Measurements from ENCODE around the gene GPATCH3. TPM values are rescaled to one million over a fixed set of nuclear protein-coding genes. Genes with fewer than 3 reads are reported as not detected.
"Not testable (repeated sequence)": the region's sequence is repeated elsewhere in the genome, so short reads cannot be mapped to it uniquely, and the experiment has no call there.

The GPATCH3 gene
- polyA plus RNA-seq, 1 experiment = 6.5 TPM

GRCh38 chr1:26851106-26851684 lies 49.1 kb downstream of the GPATCH3 start:
- Histone ChIP-seq H3K9me3 (ENCODE audit: control insufficient read depth, insufficient read depth, low read length) (no peaks in the 10 kb centered on the region), H3K27ac (ENCODE audit: low read depth, low read length) (no peak overlapping the region), H3K27me3 (ENCODE audit: control insufficient read depth, insufficient read depth, low read length) (no peaks in the 10 kb centered on the region), H3K4me3 (ENCODE audit: low read depth, low read length) (no peak overlapping the region)
- TF ChIP-seq, protein P1, sequence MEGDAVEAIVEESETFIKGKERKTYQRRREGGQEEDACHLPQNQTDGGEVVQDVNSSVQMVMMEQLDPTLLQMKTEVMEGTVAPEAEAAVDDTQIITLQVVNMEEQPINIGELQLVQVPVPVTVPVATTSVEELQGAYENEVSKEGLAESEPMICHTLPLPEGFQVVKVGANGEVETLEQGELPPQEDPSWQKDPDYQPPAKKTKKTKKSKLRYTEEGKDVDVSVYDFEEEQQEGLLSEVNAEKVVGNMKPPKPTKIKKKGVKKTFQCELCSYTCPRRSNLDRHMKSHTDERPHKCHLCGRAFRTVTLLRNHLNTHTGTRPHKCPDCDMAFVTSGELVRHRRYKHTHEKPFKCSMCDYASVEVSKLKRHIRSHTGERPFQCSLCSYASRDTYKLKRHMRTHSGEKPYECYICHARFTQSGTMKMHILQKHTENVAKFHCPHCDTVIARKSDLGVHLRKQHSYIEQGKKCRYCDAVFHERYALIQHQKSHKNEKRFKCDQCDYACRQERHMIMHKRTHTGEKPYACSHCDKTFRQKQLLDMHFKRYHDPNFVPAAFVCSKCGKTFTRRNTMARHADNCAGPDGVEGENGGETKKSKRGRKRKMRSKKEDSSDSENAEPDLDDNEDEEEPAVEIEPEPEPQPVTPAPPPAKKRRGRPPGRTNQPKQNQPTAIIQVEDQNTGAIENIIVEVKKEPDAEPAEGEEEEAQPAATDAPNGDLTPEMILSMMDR (IDR thresholded peaks at IDR 0.05; ENCODE audit: low read depth, low read length) = peak; percentile 6; the same call in 1 of the 2 replicates
- ChIA-PET CTCF (interaction anchor here (0.7 kb wide), 1 partner anchor 8 kb away, joined by 5 read pairs; no protein-coding TSS in a partner anchor), POLR2A (no interaction called here)
- DNase-seq (ENCODE audit: low read depth, low spot score) = no peak

DNA sequence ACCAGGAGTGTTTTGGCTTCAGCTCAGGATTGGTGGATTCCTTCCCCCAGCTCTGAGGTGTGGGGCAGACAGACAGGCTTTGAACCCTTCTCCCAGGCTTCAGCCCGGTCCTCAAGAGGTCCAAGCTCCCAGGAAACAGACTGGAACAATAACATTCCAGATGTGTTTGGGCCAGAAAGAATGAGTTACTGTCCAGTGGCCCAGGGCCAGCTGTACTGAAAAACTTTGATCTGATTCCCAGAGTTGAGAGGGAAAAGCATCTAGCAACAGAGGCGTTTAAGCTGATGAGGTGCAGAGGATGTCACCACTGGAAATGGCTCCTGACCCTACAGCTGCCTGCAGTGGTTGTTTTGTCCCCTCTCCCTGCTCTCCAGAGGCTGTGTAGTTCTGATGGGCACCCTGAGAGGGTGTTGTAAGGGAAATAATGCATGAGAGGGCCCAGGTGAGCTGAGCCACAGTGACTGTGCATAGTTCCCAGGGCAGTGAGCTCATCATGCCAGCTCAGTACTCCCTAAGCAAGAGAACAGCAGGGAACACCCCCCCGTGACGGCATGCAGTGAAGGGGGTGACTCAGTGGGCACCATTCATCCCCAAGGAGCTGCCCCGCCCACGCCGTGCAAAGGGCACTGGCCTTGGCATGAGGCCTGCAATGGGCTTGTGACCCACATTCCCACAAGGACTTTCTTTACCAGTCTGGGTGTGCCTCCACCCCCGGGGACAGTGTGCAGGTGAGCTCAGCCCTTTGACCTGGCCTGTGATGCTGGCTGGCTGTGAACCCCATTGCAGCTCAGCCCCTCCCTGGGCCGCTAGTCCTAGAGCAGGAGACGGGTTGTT lies 51.1 kb downstream of the GPATCH3 start:
- CTCF ChIA-PET = interaction anchor here (1.1 to 1.7 kb wide), 3 partner anchors 9 to 38 kb away, joined by 4 to 6 read pairs (median 5); no protein-coding TSS in a partner anchor
- POLR2A ChIA-PET = interaction anchor here (1.0 to 2.3 kb wide), 3 partner anchors 10 to 51 kb away, joined by 3 to 28 read pairs (median 5); partner anchors contain the start of gene GPATCH3

DNA sequence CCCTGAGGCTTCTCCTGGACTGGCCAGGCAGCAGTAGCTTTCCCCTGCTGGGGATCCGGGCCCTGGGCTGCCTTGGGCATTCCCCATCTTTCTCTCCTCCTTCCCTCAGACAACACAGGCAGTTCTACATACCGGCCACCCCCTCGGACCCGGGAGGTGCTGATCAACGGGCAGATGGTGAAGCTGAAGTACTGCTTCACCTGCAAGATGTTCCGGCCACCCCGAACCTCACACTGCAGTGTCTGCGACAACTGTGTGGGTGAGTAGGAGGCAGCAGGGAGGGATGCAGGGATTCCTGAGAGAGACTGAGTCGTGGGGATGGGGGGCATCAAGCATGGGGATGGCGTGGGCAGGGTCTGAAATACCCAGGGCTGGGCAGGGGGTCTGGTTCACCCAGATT lies 51.8 kb downstream of the GPATCH3 start:
- DNase-seq (ENCODE audit: low read depth, low spot score) = no peak
- ChIA-PET CTCF (interaction anchor here (0.5 to 1.1 kb wide), 2 partner anchors 39 to 155 kb away, joined by 3 to 5 read pairs; no protein-coding TSS in a partner anchor), POLR2A (interaction anchor here (0.6 to 2.3 kb wide), 4 partner anchors 9 to 52 kb away, joined by 3 to 28 read pairs (median 5); partner anchors contain the start of gene GPATCH3)
- Histone ChIP-seq H3K9me3 (ENCODE audit: control insufficient read depth, insufficient read depth, low read length) (no peaks in the 10 kb centered on the region), H3K4me3 (ENCODE audit: low read depth, low read length) (no peak overlapping the region), H3K27ac (ENCODE audit: low read depth, low read length) (peak overlapping the region; percentile 87), H3K27me3 (ENCODE audit: control insufficient read depth, insufficient read depth, low read length) (no peaks in the 10 kb centered on the region)
- TF ChIP-seq, protein P1 (IDR thresholded peaks at IDR 0.05; ENCODE audit: low read depth, low read length) = no peak

More for the DNA sequence above, 51.1 kb downstream of the GPATCH3 start:
- Histone ChIP-seq H3K4me3 (ENCODE audit: low read depth, low read length) (no peak overlapping the region), H3K27ac (ENCODE audit: low read depth, low read length) (peak overlapping the region; percentile 87), H3K9me3 (ENCODE audit: control insufficient read depth, insufficient read depth, low read length) (no peaks in the 10 kb centered on the region), H3K27me3 (ENCODE audit: control insufficient read depth, insufficient read depth, low read length) (no peaks in the 10 kb centered on the region)
- TF ChIP-seq, protein P1 (IDR thresholded peaks at IDR 0.05; ENCODE audit: low read depth, low read length) = no peak
- no peak for DNase-seq (ENCODE audit: low read depth, low spot score)

GRCh38 chr1:26847826-26848225 lies 52.4 kb downstream of the GPATCH3 start:
- H3K4me3 ChIP-seq (ENCODE audit: low read depth, low read length); H3K27ac ChIP-seq (ENCODE audit: low read depth, low read length); H3K9me3 ChIP-seq (ENCODE audit: control insufficient read depth, insufficient read depth, low read length); H3K27me3 ChIP-seq (ENCODE audit: control insufficient read depth, insufficient read depth, low read length); DNase-seq (ENCODE audit: low read depth, low spot score): not testable (repeated sequence)
- ChIA-PET POLR2A (interaction anchor here (0.6 to 2.3 kb wide), 2 partner anchors 9 to 17 kb away, joined by 5 to 28 read pairs; no protein-coding TSS in a partner anchor), CTCF (interaction anchor here (0.5 to 0.6 kb wide), 2 partner anchors 42 to 154 kb away, joined by 3 to 5 read pairs; no protein-coding TSS in a partner anchor)

DNA sequence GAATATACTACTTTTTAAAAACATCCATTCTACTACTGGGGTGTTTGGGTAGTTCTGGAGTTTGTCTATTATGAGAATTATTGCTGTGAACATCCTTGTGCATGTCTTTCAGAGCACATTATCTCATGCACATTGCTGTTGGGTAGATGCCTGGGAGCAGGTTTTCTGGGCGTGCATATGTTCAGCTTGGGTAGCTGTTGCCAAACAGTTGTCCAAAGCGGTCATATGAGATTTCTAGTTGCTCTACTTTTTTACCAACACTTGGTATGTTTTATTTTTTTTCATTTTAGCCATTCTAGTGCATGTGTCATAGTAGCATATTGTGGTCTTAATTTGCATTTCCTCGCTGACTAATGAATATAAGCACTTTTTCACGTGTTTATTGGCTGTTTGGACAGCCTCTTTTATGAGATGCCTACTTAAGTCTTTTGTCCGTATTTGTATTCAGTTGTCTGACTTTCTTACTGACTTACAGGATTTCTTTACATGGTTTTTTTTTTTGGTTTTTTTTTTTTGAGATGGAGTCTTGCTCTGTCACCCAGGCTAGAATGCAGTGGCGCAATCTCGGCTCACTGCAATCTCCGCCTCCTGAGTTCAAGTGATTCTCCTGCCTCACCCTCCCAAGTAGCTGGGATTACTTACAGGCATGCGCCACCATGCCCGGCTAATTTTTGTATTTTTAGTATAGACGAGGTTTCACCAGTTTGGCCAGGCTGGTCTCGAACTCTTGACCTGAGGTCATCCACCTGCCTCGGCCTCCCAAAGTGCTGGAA lies 55.7 kb downstream of the GPATCH3 start:
- Histone ChIP-seq H3K27ac (ENCODE audit: low read depth, low read length) (no peak overlapping the region), H3K9me3 (ENCODE audit: control insufficient read depth, insufficient read depth, low read length) (no peaks in the 10 kb centered on the region), H3K27me3 (ENCODE audit: control insufficient read depth, insufficient read depth, low read length) (no peaks in the 10 kb centered on the region), H3K4me3 (ENCODE audit: low read depth, low read length) (no peak overlapping the region)
- DNase-seq (ENCODE audit: low read depth, low spot score) = no peak
- TF ChIP-seq, protein P1 (IDR thresholded peaks at IDR 0.05; ENCODE audit: low read depth, low read length) = no peak
- CTCF ChIA-PET = no interaction called here
- POLR2A ChIA-PET = no interaction called here
